HCEC 1CT (cell line): ENCODE measurements around the gene SLC18A2.
A peak's percentile ranks its signal among the peaks of the same experiment; 100 is the strongest.
"Not testable (repeated sequence)": the region's sequence is repeated elsewhere in the genome, so short reads cannot be mapped to it uniquely, and the experiment has no call there.

ENCODE experiments used
- DNase-seq: peaks from one replicate; pipeline ENCODE4 v3.0.0-alpha.2; 2017

Gene SLC18A2

GRCh38 chr10:117240621-117241529, at the start of gene SLC18A2:
SLC18A2 (plus strand) TSS chr10:117241114; CDS start chr10:117241694, 580 bp downstream.
- DNase-seq: no peak

DNA sequence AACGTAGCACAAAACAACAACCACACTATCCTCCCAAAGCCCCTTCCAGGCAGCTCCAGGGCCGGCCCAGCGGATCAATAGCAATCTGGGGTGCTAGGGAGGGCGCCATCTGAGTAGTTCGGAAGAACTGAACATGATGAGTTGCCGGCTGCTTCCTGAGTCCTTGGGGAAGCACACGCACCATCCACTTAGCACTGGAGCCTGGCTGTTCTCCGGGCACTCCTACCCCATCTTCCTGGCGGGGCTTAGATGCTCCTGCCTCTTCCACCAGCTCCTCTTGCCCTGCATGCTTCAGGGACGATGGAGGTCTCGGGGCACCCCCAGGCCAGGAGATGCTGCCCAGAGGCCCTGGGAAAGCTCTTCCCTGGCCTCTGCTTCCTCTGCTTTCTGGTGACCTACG, 43.7 kb upstream of the SLC18A2 start, which contains the start of gene KCNK18:
Gene KCNK18, plus strand, starts transcription at position 301 of the 400 bp plus-strand sequence. Its CDS starts 0 bp downstream, at position 301.
- no peak for DNase-seq

- DNase-seq: no peak
These were observed 42.8 kb upstream of the SLC18A2 start for GRCh38 chr10:117198088-117198487.

GRCh38 chr10:117201826-117202225, 39.1 kb upstream of the SLC18A2 start:
- DNase-seq: no peak

GRCh38 chr10:117204316-117204715, 36.6 kb upstream of the SLC18A2 start:
- no peak for DNase-seq

GRCh38 chr10:117212176-117212575, 28.7 kb upstream of the SLC18A2 start:
- no peak for DNase-seq

DNA sequence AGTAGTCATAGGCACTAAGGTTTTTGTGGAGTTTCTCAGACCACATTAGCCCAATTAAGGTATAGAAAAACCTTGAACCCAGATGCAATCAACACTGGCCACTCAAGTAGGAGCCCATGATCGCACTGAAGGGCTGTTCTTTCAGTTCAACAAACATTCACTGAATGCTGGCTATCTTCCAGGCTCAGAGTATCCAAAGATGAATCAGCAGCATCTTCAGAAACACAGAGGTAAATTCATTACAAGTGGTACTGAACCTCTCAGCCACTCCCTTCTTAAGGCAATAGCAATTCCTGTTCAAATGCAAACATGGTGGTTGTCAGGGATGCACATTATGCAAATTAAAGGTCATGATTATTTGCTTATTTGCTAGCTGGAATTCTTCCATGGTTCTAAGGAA, 26.5 kb upstream of the SLC18A2 start:
- no peak for DNase-seq

DNA sequence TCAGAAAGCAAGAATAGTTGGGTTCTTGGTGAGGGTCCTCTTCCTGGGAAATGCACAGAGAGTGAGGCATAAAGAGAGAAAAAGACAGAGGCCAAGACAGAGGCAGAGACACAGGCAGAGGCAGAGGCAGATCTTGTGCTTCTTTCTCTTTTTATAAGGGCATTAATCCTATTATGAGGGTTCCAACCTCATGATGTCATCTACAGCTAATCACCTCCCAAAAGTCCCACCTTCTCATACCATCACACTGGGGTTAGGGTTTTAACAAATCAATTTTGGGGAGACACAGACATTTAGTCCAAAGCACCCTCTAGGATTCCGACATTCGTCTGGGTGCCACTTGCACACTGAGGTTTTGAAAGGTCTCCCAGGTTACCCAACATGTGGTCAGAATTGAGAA, 25.8 kb upstream of the SLC18A2 start:
- DNase-seq: no peak

DNA sequence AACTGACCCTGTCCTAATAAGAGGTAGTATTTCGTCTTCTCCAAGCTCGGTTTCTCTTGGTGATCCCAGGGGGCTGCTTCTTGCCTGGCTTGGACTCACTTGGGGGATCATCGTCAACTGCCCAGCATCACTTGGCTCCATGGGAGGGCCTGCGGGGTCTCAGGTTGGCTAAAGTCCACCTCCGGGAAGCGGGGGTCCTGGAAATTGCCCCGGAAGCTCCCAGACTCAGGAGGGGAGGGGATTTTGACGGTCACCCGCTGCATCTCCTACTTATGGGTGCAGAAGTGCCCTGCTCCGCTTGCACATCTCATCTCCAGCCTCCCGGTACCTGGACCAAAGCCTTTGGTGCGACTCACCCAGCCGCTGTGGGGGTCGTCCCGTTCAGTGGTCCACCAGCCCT, 24.9 kb upstream of the SLC18A2 start:
- DNase-seq: no peak

GRCh38 chr10:117216611-117217195, 24.2 kb upstream of the SLC18A2 start:
- peak; percentile 47 for DNase-seq

DNA sequence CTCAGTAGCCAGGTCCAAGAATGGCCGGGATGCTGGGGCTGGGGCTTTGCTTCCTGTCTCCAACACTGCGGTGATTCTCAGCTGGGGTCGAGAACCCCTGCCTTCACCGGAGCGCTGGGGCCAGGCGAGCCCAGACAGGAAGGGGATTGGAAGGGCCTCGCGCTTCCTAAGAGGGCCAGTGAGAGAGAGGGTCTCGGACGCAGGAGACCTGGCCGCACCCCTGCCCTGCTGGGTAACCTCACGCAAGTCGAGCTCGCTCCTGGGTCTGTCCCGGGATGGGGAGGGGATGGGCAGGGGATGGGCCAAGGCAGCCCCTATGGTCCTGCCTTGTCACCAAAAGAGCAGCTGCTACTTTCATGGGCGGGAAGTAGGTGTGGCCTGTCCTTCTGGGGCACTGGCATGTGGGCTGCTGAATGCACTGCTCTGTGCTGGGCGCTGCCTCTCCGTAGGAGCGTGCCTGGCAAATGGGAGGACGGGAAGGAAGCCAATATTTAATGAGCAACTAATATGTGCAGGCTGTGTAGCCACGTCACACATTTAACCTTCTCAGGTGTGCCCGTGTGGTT, 23.6 kb upstream of the SLC18A2 start:
- no peak for DNase-seq

DNA sequence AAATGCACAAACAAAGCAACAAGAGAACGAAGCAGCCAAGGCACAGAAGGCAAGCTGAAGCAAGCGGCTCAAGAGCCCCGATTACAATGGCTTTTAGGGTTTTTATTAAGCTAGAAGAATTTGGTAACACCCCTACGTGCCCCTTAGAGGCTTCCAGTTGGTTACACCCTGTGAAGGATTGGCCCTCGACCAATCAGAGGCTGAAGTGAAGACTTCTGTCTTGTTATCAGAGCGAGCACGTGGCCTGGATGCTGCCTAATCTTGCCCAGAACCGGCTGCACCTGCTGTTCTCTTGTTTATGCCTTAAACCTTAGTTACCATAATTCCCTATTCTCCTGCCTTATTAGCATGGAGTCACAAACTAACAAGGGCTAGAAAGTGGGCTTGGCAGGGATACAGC, 22.3 kb upstream of the SLC18A2 start:
- DNase-seq: no peak

- DNase-seq: no peak
These were observed 19.7 kb upstream of the SLC18A2 start for GRCh38 chr10:117221156-117221711.

GRCh38 chr10:117222552-117222951, 18.4 kb upstream of the SLC18A2 start:
- DNase-seq: no peak

DNA sequence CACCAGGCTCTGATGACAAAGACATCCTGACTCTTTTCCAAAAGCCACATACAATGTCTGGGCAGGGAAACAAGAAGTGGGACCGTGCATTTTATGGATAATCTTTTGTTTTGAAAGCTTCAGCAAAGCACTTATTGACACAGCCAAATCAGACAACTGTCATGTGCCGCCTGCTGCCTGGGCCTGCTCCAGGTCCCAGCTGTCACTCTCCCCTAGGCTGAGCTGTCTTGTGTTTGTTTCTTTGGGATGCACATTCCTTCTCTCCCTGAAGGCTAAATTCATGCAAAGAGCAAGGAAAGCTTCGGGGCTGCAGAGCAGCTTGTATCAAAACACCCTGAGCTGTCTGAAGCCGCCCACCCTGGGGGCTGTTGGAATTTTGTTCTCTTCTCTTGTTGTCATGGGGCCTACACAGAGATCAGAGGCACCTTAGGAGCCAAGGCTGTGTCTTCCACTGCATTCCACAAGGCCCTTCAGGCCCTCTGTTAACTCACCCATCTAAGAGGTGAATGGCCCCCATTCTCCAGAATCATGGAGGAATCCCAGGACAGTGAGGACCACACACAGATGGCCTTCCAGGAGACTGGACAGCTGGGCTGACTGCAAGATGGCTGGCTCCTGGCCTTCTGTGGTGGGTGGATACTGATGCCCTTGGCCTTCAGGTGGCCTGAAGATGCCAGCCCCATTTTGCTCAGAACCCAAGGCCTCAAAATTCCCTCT, 17.8 kb upstream of the SLC18A2 start:
- no peak for DNase-seq

DNA sequence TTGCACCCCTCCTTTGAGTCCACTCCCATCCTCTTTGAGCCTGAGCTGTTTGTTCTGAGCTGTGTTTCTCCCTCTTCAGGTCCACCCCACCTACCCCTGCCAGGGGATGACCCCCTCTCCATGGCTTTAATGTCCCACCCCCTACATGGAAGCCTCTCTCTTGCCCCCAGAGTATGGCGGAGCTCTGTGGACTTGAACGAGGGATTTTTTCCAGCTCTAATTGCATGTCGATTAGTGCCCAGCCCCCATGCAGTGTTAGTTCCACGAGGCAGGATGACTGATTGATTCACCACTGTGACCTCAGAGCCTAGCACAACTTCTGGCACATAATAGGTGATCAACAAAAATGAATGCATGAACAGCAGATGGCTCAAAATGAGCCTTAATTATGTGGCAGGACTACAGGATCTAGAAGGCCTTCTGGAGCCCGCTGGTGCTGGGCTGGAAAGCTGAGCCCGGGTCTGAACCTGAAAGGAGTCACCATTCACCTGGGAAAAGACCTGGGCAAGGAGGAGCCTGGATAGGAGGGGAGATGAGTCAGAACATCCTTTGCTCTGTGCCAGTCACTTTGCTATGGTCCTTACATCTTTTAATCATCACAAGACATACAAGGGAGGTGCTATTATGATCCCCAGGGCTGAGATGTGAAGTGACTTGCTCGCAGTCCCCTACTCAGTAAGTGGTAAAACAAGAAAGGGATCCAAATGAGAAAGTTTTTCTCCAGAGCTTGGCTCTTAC, 17.1 kb upstream of the SLC18A2 start:
- DNase-seq: no peak

- no peak for DNase-seq
These were observed 16.0 kb upstream of the SLC18A2 start for GRCh38 chr10:117224881-117225280.

DNA sequence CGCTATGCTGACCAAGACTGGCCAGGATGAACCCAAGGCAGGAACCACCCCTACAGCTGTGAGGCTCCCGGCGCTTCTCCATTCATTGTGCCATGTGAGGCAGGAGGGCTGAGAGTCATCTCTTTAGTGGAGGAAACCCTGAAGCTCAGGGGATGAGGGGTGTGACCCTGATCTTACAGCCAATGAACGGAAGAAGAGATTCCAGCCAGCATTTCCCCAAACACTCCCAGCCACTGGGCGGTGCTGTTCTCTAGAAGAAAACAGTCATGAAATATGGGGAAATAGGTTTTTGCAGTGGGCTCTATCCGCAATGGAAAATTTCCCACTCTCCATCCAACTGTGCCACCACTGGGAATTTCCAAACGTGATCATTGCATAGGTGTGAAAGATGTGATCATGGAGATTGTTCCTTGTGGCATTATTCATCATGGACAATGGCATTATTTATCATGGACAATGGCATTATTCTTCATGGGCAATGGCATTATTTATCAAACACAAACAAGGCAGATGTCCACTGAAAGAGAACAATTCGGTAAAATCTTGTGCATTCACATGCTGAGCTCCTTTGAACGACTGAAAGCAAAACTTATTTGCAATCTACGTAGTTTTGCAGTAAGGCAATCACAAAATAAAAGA, 14.0 kb upstream of the SLC18A2 start:
- peak; percentile 28 for DNase-seq

- DNase-seq: no peak
These were observed 12.7 kb upstream of the SLC18A2 start for GRCh38 chr10:117228210-117228609.

DNA sequence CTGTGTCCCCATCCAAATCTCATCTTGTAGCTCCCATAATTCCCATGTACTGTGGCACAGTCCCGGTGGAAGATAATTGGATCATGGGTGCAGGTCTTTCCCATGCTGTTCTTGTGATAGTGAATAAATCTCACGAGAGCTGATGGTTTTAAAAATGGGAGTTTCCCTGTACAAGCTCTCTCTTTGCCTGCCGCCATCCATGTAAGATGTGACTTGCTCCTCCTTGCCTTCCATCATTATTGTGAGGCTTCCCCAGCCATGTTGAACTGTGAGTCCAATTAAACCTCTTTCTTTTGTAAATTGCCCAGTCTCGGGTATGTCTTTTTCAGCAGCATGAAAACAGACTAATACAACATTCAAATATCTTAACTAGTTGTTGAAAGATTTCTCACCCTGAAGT, 10.8 kb upstream of the SLC18A2 start:
- not testable (repeated sequence) for DNase-seq

DNA sequence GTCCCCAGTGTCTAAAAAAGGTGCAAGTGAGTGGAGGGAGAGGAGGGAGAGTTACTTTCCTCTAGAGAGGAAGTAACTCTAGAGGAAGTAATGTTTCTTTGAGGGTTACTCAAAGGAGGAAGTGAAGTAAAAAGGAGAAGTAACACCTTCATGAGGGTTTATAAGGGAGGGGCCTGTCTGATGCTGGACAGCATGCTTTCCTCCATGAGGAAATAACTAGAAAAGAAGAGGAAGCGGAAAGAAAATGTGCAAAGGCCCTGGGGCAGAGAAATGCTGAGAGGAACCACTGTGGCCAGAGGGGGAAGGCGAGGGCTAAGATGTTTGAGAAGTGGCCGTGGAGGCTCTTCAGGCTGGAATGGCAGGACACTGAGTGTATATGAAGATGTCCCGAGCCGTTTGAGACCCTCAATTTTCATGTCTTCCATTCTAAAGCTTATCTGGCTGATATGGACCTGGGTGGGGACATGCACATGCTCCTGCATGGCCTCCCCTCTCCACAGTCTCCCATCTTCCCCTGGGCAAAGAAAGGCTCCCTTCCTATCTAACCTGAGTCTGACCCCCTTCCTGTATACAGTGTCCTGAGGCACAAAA, 3.4 kb upstream of the SLC18A2 start:
- DNase-seq: no peak
